NCI-H2107 (cell line): ENCODE results near the gene ORAI2.

ENCODE experiments used
- DNase-seq: peaks from one replicate; lab custom pipeline; 2025; lab: John Stamatoyannopoulos, UW

Gene ORAI2

DNA sequence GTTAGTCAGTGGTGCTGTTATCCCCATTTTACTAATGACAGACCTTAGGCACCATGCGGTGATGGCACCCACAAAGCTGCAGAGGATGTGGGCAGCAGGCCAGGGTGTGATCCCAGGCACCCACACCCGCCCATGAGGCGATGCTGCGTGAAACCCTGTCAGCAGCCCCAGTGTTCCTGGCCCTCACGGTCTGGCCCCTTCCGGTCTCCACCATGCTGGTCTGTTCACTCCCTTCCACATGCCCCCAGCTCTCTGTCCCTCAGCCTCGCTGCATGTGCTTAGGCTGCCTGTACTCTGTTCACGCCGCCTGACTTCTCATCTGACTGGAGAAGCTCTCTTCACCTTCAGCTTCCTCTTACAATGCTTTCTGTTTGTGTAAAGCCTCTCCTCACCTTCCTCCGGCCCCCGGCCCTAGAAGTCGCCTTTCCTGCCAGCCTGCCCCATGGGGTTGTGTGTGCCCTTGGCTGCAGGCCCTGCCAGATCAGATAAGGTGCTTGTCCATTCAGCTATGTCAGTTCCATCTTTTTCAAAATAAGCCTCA, 17.6 kb upstream of the ORAI2 start:
- no peak for DNase-seq

DNA sequence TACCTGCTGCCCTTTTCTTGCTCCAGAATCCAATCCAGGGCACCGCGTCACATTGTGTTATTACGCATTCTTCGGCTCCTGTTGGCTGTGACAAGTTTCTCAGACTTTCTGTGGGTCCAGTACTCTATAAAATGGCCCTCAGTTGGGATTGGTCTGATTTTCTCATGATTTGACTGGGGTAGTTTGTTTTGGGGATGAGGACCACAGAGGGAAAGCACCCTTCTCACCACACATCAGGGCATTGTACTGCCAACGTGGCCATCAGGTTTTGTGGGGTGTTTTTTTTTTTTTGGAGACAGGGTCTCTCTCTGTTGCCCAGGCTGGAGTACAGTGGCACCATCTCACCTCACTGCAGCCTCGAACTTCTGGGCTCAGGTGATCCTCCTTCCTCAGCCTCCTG, 17.0 kb upstream of the ORAI2 start:
- DNase-seq: no peak

DNA sequence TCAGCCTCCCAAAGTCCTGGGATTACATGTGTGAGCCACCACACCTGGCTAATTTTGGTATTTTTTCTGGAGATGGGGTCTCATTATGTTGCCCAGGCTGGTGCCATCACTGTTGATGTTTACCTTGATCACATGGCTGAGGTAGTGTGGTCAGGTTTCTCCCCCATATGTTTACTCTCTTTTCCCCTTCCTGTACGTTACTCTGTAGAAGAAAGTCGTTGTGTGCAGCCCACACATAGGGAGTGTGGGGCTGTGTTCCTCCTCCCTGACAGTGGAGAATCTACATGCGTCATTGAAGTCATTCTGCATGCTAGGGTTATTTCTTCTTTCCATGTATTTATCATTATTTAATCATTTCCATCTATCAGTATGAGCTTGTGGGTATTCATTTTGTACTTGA, 16.3 kb upstream of the ORAI2 start:
- no peak for DNase-seq

DNA sequence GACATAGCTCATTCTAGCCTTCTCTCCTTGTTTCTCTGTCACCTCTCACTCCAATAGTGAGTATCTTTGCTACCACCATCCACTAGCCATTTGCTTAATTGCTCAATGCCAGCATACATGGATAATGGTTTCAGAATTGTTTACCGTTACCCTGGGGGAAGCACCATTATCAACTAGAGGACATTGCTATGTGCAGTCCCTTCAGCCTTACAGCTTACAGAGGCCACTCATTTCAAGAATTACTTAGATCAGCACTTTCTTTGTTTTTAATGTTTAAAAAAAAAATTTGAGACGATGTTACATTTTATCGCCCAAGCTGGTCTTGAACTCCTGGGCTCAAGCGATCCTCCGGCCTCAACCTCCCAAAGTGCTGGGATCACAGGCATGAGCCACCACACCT, 14.8 kb upstream of the ORAI2 start:
- no peak for DNase-seq

DNA sequence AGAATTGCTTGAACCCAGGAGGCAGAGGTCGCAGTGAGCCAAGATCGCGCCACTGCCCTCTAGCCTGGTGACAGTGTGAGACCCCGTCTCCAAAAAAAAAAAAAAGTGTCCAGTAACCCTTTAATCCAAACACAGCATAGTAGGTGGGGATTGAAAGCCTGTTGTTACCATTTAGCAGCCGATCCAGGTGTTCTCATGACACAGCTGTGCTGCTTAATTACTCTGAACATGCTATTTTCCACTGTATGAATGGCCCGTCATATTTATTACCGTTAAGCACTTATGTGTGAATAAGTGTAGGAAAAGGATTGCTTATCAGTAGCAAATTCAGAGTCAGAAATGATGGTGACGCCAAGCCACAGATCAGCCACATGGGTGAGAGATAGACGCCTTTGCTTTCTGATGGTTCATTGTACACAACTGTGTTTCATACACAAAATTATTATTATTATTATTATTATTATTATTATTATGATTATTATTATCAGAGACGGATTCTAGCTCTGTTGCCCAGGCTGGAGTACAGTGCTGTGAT, 11.6 kb upstream of the ORAI2 start:
- DNase-seq: no peak

- DNase-seq: no peak
Measured at GRCh38 chr7:102424129-102424551, 9.2 kb upstream of the ORAI2 start.

DNA sequence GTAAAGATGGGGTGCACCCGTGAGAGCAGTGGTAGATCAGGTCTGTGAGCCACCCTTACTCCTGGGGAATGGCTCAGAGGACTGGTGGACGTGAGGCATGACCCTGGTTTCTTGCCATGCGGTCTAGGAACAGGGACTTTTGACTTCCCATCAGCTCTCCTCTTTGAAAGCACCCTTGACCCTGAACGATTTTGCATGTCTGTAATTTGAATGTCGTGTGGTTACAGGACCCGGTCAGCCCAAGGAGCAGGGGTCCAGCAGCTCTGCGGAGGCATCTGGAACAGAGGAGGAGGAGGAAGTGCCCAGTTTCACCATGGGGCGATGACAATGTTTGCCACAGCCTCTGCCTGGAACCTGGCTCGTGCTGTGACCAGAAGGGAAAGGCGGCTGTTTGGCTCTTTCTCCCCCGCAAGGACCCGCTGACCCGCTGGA, 8.6 kb upstream of the ORAI2 start:
- DNase-seq: no peak

- DNase-seq: no peak
Measured at GRCh38 chr7:102425639-102426267, 7.6 kb upstream of the ORAI2 start.

DNA sequence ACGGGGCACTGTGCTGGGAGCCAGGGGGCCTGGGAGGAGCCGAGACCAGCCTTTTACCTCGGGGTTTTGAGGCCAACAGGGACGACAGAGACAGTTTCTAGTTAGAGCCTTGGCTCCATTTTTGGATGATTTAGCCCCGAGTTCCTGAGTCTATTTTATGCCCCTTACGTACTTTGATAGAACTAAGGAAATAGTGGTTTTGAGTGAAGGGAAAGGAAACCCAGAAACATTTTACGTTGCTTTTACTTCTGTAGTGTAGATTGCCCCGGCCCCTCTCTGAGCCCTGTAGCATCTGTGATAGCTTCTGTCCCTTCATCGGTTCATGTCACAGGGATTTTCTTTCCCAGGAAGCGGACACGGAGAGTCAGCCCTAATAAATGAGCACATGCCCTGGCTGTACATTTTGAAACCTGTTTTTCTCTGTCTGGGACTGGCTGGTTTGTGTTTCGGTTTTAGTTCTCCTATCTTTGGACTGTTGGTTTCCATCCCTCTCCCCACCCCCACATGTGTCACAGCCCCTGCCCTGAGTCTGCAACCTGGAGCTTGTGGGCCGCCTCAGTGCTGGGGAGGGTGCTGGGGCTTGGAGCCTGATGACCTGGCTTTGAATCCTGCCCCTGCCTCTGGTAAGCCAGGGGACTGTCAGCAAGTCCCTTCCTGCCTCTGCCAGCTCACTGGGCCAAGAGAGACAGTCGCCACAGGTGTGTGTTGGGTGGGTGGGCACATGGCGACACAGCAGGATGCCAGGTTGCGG, 6.9 kb upstream of the ORAI2 start:
- DNase-seq: no peak

- DNase-seq: no peak
Measured at GRCh38 chr7:102427019-102427405, 6.4 kb upstream of the ORAI2 start.

DNA sequence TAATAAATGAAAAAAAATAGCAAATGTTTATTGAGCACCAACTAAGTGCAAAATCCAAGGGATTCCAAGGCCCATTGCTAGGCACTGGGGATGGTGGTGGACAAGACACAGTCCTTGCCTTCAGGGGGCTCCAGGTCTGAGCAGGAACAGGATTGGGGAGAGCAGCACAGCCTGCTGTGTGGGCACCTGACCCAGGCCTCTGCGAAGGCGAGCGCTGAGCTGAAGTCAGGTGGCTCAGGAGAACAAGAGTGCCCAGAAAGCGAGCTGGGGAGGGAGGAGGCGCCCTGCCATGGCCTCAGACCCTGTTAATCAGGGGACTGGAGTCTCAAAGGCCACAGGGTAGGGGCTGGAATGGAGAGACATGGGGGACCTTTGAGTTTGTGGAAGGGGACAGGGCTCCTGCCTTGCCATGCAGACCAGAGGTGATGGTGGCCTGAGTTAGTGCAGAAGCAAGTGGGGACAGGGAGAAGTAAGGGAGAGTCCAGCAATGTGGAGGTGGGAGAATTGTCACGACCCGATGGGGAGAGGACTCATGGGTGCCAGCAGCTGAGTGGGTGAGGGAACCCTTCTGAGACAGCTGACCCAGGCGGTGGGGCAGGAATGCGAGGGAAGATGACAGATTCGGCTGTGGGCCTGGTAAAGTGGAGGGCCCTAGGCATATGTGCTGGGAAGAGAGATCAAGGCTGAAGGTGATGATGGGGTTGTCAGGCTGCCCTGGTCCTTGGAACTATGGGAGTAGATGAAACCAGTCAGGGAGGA, 4.1 kb upstream of the ORAI2 start:
- DNase-seq: no peak

- peak; percentile 71 for DNase-seq
Measured at GRCh38 chr7:102431617-102432298, 1.6 kb upstream of the ORAI2 start.

GRCh38 chr7:102432442-102433218, 745 bp upstream of the ORAI2 start:
- DNase-seq: no peak

- no peak for DNase-seq
Measured at GRCh38 chr7:102434039-102434486, 688 bp downstream of the ORAI2 start.

GRCh38 chr7:102436118-102436517, 2.7 kb downstream of the ORAI2 start:
- DNase-seq: no peak

DNA sequence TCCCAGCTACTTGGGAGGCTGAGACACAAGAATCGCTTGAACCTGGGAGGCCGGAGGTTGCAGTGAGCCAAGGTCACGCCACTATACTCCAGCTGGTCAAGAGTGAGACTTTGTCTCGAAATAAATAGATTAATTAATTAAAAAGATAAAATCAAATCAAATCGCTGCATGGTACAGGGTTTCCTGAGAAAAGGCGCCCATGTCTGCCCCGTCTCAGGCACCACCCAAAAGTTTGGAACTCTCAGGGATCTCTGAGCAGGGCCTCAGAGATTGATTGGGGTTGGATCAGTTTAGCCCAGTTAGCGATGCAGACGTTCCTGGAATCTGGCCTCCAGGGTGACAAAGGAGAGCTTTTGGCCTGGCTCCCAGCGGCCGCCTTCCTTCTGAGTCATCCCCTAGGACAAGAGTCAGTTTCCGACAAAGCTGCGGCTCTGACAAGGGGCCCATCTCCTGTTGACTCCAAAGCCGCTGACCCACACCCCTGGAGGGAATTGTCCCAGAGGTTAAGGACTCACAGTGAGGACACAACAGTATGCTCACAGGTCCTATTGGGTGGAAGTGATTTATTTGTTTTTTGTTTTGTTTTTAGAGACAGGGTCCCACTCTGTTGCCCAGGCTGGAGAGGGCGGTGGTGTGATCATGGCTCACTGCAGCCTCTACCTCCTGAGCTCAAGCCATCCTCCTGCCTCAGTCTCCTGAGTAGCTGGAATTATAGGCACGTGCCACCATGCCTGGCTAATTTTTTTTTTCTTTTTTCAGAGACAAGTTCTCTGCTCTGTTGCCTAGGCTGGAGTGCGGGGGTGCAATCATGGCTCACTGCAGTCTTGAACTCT, 6.8 kb downstream of the ORAI2 start:
- DNase-seq: no peak

DNA sequence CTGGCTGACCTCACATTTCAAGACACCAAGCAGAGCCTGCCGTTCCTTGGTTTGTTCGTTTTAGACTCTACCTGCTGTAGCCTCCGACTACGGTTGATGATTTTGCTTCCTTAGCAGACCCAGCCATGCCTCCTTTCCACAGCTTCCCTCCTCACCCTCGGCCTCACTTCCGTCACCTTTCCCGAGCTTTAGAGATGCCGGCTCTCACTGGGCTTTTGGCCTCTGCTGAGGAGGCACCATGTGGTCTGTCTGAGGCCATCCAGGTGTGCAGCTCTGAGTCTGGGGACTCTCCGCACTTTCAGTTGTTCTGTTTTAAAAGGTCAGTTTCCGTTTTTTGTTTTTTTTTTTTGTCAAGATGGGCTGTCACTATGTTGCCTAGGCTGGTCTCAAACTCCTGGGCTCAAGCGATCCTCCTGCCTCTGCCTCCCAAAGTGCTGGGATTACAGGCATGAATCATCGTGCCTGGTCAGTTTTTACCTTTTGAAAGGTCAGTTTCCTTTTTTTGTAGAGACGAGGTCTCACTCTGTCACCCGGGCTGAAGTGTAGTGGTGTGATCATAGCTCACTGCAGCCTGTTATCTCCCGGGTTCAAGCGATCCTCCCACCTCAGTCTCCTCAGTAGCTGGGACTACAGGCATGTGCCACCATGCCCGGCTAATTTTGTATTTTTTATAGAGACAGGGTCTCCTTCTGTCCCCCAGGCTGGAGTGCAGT, 11.7 kb downstream of the ORAI2 start:
- DNase-seq: no peak

DNA sequence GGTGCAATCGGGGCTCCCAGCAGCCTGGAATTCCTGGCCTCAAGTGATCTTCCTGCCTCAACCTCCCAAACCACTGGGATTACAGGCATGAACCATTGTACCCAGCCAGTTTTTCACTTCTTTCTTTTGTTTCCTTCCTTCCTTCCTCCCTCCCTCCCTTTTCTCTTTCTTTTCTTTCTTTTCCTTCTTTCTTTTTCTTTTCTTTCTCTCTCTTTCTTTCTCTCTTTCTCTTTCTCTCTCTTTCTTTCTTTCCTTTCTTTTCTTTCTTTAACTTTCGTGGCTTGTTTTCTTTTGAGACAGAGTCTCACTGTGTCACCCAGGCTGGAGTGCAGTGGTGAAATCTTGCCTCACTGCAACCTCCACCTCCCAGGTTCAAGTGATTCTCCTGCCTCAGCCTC, 12.3 kb downstream of the ORAI2 start:
- no peak for DNase-seq

GRCh38 chr7:102446387-102447156, 13.2 kb downstream of the ORAI2 start:
- DNase-seq: no peak
